ENCODE data around the gene ZNF431. TPM values are rescaled to one million over a fixed set of nuclear protein-coding genes. Genes with fewer than 3 reads are reported as not detected.

The ZNF431 gene
- total and polyA plus RNA-seq, 2 of the 8 experiments (the other 6 are each of a cell fraction or from before 2014, with no cell fraction given) = 6.7 to 43.2 TPM

DNA sequence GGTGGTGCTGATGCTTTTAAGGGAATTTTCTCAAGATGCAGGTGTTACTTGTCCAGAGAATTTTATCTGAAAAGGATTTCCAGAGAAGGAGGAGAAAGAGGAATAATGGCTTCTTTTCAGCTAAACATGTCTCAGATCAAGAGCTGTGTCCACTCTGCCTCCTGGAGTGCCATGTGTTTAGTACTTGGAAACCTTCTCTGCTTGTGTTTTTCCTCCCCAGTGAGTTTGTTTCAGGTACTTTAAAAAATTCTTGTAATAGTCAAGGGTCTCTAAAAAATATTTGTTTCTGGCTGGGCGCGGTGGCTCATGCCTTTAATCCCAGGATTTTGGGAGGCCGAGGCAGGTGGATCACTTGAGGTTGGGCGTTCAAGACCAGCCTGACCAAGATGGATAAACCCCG, 22.7 kb downstream of the ZNF431 start:
- no peak overlapping the region for H3K4ac ChIP-seq (replicated peaks; ENCODE audit: insufficient read length, low read depth, low read length)
- H3K79me2 ChIP-seq (ENCODE audit: control insufficient read depth in 1 of 2, insufficient read depth in 2 of 2, low read length in 2 of 2) = peaks cover 3 to 52% of the 10 kb centered on the region in 2 experiments; a peak in 3 of 4 replicates

More for the DNA sequence above, 22.7 kb downstream of the ZNF431 start:
- ChIA-PET CTCF (ENCODE audit: partially characterized antibody) (no interaction called here), POLR2A (ENCODE audit: partially characterized antibody) (interaction anchor here (0.6 to 1.0 kb wide), 3 partner anchors 33 to 175 kb away, joined by 3 read pairs; no protein-coding TSS in a partner anchor)
- H3K79me1 ChIP-seq (ENCODE audit: low read depth, low read length) = peaks cover 2% of the 10 kb centered on the region; the same call in 1 of the 2 replicates
- H3K9ac ChIP-seq (replicated peaks in 1 of 4; ENCODE audit: extremely low read depth in 1 of 4, low read depth in 3 of 4, low read length in 3 of 4) = no peak overlapping the region
- H4K8ac ChIP-seq (ENCODE audit: extremely low read depth, insufficient read depth, low read length) = no peak overlapping the region
- no peak overlapping the region for H3K14ac ChIP-seq (ENCODE audit: insufficient read length)
- H4K5ac ChIP-seq (ENCODE audit: insufficient read length, low read depth, low read length) = no peak overlapping the region
- no peaks in the 10 kb centered on the region for H3K27me3 ChIP-seq (replicated peaks in 1 of 4; ENCODE audit: control insufficient read depth in 3 of 4, extremely low read depth in 1 of 4, insufficient read depth in 3 of 4, low read length in 3 of 4)
- no peak overlapping the region for H3K4me3 ChIP-seq (ENCODE audit: extremely low read depth in 1 of 4, insufficient read depth in 2 of 4, low read depth in 3 of 4, low read length in 4 of 4)
- no peak overlapping the region for H3K18ac ChIP-seq (ENCODE audit: extremely low read depth, low read length)
- H2BK5ac ChIP-seq (ENCODE audit: low read depth, low read length) = no peak overlapping the region
- H2AK5ac ChIP-seq (ENCODE audit: low read depth, low read length) = no peak overlapping the region
- H4K20me1 ChIP-seq (replicated peaks in 1 of 2; ENCODE audit: control insufficient read depth in 1 of 2, insufficient read depth in 2 of 2, low read length in 2 of 2) = peaks cover 0 to 3% of the 10 kb centered on the region in 2 experiments
- no peak overlapping the region for H2BK120ac ChIP-seq (replicated peaks; ENCODE audit: low read depth, low read length)
- 97% methylated on average over 5 of the region's 5 CpGs; no CpG with 5 or more reads in 1 of the 2 experiments for WGBS, 2 experiments (ENCODE audit: extremely low coverage in 1 of 2, insufficient coverage in 1 of 2, insufficient read length in 1 of 2, insufficient replicate concordance in 2 of 2, low coverage in 1 of 2, low lambda C conversion rate in 2 of 2, missing lambda C conversion rate in 1 of 2)
- DNase-seq (ENCODE audit: low read depth in 1 of 2, low spot score in 2 of 2) (no peak), FAIRE-seq (no peak)
- no peak overlapping the region for H2BK15ac ChIP-seq (ENCODE audit: low read length)
- H2AFZ ChIP-seq (ENCODE audit: low read length) = no peak overlapping the region
- H2BK20ac ChIP-seq (ENCODE audit: low read length) = no peak overlapping the region
- H3K9me3 ChIP-seq (ENCODE audit: insufficient read depth in 2 of 2, low read depth in 1 of 2, low read length in 1 of 2) = no peaks in the 10 kb centered on the region
- no peak for TF ChIP-seq SUZ12 (IDR thresholded peaks at IDR 0.05; ENCODE audit: low read length)
- TF ChIP-seq, protein P1, sequence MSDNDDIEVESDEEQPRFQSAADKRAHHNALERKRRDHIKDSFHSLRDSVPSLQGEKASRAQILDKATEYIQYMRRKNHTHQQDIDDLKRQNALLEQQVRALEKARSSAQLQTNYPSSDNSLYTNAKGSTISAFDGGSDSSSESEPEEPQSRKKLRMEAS (IDR thresholded peaks at IDR 0.05) = no peak
- no peak for TF ChIP-seq HDAC6 (IDR thresholded peaks at IDR 0.05; ENCODE audit: low read depth, low read length)
- peaks cover 2 to 28% (median 5%) of the 10 kb centered on the region in 4 experiments; a peak in 6 of 8 replicates for H3K36me3 ChIP-seq (ENCODE audit: control insufficient read depth in 2 of 4, insufficient read depth in 4 of 4, low read length in 3 of 4)
- H3K4me1 ChIP-seq (replicated peaks in 1 of 4; ENCODE audit: control insufficient read depth in 3 of 4, insufficient read depth in 4 of 4, low read length in 3 of 4) = no peaks in the 10 kb centered on the region
- no peaks in the 10 kb centered on the region; the same call in 1 of the 2 replicates for H3K23me2 ChIP-seq (ENCODE audit: low read depth, low read length)
- no peak overlapping the region for H4K91ac ChIP-seq (replicated peaks; ENCODE audit: insufficient read length, low read length)
- no peak overlapping the region for H3K56ac ChIP-seq (replicated peaks; ENCODE audit: insufficient read length, low read depth, low read length)
- H3K4me2 ChIP-seq (ENCODE audit: insufficient read depth in 1 of 2, low read depth in 2 of 2, low read length in 2 of 2) = no peak overlapping the region
- no peak overlapping the region for H2BK12ac ChIP-seq (ENCODE audit: low read depth, low read length)
- no peak overlapping the region for H3K27ac ChIP-seq (ENCODE audit: low read depth, low read length)
- H3K23ac ChIP-seq (ENCODE audit: insufficient read length) = no peak overlapping the region
